Right atrium auricular region (tissue), 2 donors: ENCODE measurements around the gene ZBTB20. TPM values are rescaled to one million over a fixed set of nuclear protein-coding genes. Genes with fewer than 3 reads are reported as not detected.

Experiments used
- DNase-seq: peaks from one replicate; pipeline ENCODE4 v3.0.0-alpha.2; 2019; ENCODE audit warnings: low spot score
- H3K27ac ChIP-seq, 2 donors: fragments of 200-600 bp; sonication (generic); 1 replicate in 1 of 2; 2 replicates in 1 of 2; pipeline ENCODE4 v1.5.1; 2016 to 2019
- H3K27me3 ChIP-seq, 2 donors: fragments of 200-600 bp; sonication (generic); one replicate each; pipeline versions ENCODE4 v1.5.1 to v1.6.0; 2017 to 2019
- H3K36me3 ChIP-seq: fragments of 200-600 bp; sonication (generic); one replicate; pipeline ENCODE4 v1.5.1; 2016
- H3K4me1 ChIP-seq, 2 donors: fragments of 200-600 bp; sonication (generic); one replicate each; pipeline versions ENCODE4 v1.5.1 to v1.6.0; 2017 to 2019
- H3K4me3 ChIP-seq, 2 donors: fragments of 200-600 bp; sonication (generic); 1 replicate in 1 of 2; 2 replicates in 1 of 2; pipeline ENCODE4 v1.5.1; 2017 to 2019; ENCODE audit warnings: mild to moderate bottlenecking in 1 of 2, moderate library complexity in 1 of 2
- H3K9me3 ChIP-seq, 2 donors: fragments of 200-600 bp; sonication (generic); one replicate each; pipeline ENCODE4 v1.5.1; 2019
- total RNA-seq, 2 donors: library from RNA; depleted of rRNA; stranded (reverse); fragments of >200 nt; gene quantifications; one replicate each; pipeline ENCODE4 v1.1.0, GENCODE V29; 2016
- TF ChIP-seq, protein P1 (sequence below), 2 donors: fragments of 200-600 bp; sonication (generic); IDR thresholded peaks; one replicate each; pipeline ENCODE4 v1.5.1; 2019; ENCODE audit warnings: antibody characterized with exemption in 2 of 2

ZBTB20 gene
- total RNA-seq, 2 donors from 2014 or later, result 84.6 to 90.8 TPM

DNA sequence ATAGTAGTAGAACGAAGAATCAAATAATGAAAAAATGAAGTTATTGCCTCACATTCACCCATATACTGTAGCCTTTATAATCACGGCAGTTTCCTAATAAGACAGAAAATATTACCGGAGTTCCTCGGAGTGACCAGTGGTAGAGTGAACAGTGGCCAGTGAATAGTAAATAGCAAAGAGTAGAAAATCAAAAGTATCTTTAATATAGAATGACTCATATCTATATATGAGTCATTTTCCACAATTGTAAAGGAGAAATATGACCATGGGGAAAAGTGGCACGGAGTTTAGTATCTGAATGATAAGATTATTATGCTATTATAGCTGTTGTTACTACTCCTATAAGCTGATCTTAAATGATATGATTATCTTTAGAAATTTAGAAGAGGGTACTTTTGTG lies 38.5 kb downstream of the ZBTB20 start:
- no peak for DNase-seq
- Histone ChIP-seq H3K4me3 (no peak overlapping the region), H3K27ac (no peak overlapping the region)

DNA sequence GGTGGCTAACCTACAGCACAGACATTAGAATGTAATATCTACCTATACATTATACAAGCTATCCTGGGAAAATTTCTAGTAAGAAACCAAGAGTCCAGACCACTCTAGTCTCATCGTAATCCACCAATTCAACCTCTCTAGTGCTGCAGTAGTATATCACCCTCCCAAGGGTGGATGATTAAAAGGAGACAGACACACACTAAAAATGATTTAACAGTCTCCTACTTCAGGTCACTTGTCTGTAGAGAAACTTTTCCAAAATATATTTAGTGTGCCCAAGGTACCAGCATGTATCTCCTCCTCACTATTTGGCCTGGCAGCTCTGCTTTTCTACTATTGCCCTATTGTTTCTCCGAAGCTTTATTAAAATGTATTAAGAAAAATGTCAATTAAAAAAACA lies 45.0 kb downstream of the ZBTB20 start:
- no peaks in the 10 kb centered on the region for H3K27me3 ChIP-seq
- H3K27ac ChIP-seq, result no peak overlapping the region
- TF ChIP-seq, protein P1, sequence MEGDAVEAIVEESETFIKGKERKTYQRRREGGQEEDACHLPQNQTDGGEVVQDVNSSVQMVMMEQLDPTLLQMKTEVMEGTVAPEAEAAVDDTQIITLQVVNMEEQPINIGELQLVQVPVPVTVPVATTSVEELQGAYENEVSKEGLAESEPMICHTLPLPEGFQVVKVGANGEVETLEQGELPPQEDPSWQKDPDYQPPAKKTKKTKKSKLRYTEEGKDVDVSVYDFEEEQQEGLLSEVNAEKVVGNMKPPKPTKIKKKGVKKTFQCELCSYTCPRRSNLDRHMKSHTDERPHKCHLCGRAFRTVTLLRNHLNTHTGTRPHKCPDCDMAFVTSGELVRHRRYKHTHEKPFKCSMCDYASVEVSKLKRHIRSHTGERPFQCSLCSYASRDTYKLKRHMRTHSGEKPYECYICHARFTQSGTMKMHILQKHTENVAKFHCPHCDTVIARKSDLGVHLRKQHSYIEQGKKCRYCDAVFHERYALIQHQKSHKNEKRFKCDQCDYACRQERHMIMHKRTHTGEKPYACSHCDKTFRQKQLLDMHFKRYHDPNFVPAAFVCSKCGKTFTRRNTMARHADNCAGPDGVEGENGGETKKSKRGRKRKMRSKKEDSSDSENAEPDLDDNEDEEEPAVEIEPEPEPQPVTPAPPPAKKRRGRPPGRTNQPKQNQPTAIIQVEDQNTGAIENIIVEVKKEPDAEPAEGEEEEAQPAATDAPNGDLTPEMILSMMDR (IDR thresholded peaks at IDR 0.05), result no peak
- no peak for DNase-seq
- no peak overlapping the region for H3K4me3 ChIP-seq
- no peaks in the 10 kb centered on the region for H3K36me3 ChIP-seq
- H3K9me3 ChIP-seq, result peaks cover 0 to 5% of the 10 kb centered on the region in 2 donors
- H3K4me1 ChIP-seq, result peaks cover 0 to 36% of the 10 kb centered on the region in 2 donors

More for the DNA sequence above, 38.5 kb downstream of the ZBTB20 start:
- Histone ChIP-seq H3K36me3 (no peaks in the 10 kb centered on the region), H3K27me3 (no peaks in the 10 kb centered on the region), H3K4me1 (peaks cover 0 to 8% of the 10 kb centered on the region in 2 donors), H3K9me3 (peaks cover 0 to 5% of the 10 kb centered on the region in 2 donors)
- TF ChIP-seq, protein P1 (IDR thresholded peaks at IDR 0.05), result no peak

DNA sequence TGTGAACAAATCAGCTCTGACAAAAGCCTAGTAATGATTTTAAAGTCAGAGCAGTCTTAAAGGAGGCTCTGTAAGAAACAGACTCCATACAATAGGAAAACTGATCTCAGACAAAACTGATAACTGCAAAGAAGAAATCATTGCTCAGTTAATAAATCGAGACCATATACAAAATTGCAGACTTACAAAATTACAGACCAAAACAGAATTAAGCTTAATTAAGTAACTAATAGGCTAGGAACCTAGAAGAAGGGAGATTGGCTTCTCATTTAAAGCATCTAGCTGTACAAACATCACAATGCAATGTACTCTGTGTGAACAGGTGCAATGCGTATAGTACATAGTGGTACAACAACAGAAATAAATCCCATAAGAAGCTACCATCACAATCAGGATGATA lies 46.3 kb downstream of the ZBTB20 start:
- Histone ChIP-seq H3K27me3 (no peaks in the 10 kb centered on the region), H3K4me1 (peaks cover 0 to 46% of the 10 kb centered on the region in 2 donors), H3K9me3 (peaks cover 0 to 5% of the 10 kb centered on the region in 2 donors), H3K36me3 (no peaks in the 10 kb centered on the region), H3K4me3 (peak overlapping the region in 1 of 2 donors; percentile 46), H3K27ac (peak overlapping the region; percentile 49 to 72)
- DNase-seq, result no peak
- TF ChIP-seq, protein P1 (IDR thresholded peaks at IDR 0.05), result no peak

DNA sequence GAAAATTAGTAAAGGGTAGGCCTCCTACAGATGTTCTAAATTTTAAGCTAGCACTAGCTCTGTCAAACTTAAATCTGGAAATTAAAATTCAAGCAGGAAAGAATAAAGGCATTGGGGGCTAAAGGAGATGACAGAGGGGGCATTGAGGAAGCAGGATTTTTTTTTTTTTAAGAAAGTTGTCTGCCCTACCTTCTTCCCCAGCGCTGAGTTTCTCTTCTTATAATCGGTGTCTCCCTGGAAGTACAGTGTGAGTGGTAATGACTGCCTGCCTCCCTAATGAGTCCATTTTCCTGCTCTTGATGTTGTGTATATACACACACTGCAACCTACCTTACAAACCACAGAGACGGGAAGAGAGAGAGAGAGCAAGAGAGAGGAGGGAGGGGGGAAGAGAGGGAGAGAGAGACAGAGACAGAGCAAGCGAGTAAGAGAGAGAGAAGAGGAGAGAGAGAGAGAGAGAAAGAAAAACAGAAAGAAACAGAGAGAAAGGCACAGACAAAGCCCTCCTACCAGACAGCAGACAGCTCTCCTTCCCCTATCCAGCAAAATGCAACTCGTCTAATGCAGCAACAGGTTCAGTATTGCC lies 47.0 kb downstream of the ZBTB20 start:
- Histone ChIP-seq H3K4me1 (peaks cover 0 to 53% of the 10 kb centered on the region in 2 donors), H3K27me3 (no peaks in the 10 kb centered on the region), H3K9me3 (peaks cover 0 to 5% of the 10 kb centered on the region in 2 donors), H3K4me3 (peak overlapping the region; percentile 13 to 46), H3K27ac (peak overlapping the region; percentile 49 to 72), H3K36me3 (no peaks in the 10 kb centered on the region)
- TF ChIP-seq, protein P1 (IDR thresholded peaks at IDR 0.05), result no peak
- DNase-seq, result no peak

DNA sequence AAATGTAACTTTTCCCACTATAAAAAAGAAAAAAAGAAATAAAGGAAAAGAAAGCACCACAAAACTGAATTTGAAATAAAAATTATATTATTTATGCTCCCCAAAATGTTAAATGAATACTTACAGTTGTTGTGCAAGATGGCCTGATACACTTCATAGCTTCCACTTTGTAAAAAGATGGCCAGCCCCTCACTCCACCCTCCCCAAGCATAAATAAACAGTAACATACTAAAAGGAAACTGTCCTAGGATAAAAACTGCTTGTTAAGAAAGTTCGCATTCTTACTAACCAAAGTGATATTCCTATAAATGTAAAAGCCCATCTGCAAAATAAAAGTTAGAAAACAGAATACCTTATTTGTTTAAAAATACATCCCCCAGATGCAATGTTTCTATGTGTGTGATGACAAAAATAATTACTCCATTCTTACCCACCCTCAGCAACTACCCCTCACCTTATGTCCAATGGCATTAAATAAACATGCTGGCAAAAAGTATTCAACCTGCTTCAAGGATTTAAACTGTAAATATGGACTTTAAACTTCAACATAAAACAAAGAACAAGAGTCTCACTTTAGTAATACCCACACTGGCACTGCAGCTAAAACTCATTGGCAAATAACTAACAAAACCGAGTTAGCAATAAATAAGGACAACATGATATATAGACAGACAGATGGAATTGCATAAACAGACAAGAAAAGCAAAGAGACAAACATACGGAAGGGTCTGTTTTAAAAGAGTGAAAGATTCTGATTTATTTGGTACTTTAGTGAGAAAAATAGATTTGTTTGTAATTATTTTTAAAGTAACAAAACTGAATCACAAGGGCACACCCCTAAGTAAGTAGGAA lies 47.7 kb downstream of the ZBTB20 start:
- Histone ChIP-seq H3K36me3 (no peaks in the 10 kb centered on the region), H3K4me3 (peak overlapping the region; percentile 13 to 46), H3K4me1 (peaks cover 0 to 55% of the 10 kb centered on the region in 2 donors), H3K27ac (peak overlapping the region; percentile 49 to 72), H3K9me3 (peaks cover 0 to 5% of the 10 kb centered on the region in 2 donors), H3K27me3 (no peaks in the 10 kb centered on the region)
- no peak for DNase-seq
- TF ChIP-seq, protein P1 (IDR thresholded peaks at IDR 0.05), result no peak
